ENCODE measurements around the gene SLC22A3.

DNA sequence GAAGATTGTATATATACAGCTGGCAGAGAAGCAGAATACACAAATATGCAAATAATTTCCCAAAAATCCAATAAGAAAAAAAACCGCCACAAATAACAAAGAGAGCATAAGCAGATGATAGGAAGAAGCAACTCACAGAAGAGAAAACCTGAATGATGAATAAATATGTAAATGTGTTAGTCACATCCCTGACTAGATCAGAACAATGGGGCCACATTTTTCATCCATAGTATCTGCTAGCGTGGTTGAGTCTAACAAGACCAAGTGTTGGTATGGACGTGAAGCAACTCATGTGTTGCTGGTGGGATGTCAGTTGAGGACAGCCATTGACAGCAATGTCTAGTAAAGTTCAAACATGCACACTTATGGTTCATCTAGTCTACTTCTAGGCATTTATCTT lies 3.9 kb upstream of the SLC22A3 start:
- TF ChIP-seq YY1 (IDR thresholded peaks at IDR 0.05; ENCODE audit: insufficient read depth, insufficient read length) (no peak), ZNF274 (IDR thresholded peaks at IDR 0.05; ENCODE audit: low read depth, low read length) (no peak), SUZ12 (IDR thresholded peaks at IDR 0.05; ENCODE audit: extremely low read depth, insufficient read depth, insufficient read length) (no peak)
